ENCODE measurements around the gene WWOX.

DNA sequence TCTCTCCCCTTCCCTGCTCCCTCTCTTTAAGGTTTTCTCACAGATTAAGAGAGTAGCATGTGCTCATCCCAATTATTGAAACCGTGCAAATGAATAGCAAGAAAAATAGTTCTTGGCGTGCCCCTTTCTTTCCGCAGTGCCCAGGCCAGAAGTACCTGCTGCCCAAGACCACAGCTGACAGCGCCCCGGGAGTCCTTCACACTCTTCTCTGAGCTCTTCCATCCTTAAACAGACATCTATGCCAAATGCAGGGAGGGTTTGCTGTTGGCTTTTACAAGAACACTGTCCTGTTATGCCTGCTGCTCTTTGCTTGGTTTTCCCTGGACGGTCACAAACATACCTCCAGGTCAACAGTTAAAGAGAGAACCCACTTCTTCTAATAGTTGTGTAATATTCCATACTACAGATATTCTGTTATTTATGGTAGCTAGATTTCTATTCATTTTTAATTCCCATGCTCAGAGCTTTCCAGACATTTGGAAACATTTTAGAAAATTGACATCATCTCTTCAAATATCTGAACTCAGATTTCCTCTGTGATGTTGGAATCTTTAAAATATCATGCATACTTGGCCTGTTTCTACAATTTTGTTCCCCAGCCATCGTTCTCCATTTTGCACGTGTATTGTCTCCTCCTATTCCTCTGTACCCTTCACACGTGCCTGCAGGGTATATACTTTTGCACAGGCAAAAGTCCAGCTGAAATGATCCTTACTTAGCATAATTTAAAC lies 416.7 kb downstream of the WWOX start:
- TF ChIP-seq, protein P1, sequence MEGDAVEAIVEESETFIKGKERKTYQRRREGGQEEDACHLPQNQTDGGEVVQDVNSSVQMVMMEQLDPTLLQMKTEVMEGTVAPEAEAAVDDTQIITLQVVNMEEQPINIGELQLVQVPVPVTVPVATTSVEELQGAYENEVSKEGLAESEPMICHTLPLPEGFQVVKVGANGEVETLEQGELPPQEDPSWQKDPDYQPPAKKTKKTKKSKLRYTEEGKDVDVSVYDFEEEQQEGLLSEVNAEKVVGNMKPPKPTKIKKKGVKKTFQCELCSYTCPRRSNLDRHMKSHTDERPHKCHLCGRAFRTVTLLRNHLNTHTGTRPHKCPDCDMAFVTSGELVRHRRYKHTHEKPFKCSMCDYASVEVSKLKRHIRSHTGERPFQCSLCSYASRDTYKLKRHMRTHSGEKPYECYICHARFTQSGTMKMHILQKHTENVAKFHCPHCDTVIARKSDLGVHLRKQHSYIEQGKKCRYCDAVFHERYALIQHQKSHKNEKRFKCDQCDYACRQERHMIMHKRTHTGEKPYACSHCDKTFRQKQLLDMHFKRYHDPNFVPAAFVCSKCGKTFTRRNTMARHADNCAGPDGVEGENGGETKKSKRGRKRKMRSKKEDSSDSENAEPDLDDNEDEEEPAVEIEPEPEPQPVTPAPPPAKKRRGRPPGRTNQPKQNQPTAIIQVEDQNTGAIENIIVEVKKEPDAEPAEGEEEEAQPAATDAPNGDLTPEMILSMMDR (IDR thresholded peaks at IDR 0.05; ENCODE audit: poor library complexity) = no peak
- TF ChIP-seq EZH2 (IDR thresholded peaks at IDR 0.05; ENCODE audit: borderline replicate concordance) = no peak
- no peak for TF ChIP-seq EZH2phosphoT487 (IDR thresholded peaks at IDR 0.05; ENCODE audit: low read depth, severe bottlenecking, unreplicated experiment)

Data from hepatocyte (in vitro differentiated cells).